Neural cell (in vitro differentiated cells): ENCODE data around the gene FSCB. TPM values are rescaled to one million over a fixed set of nuclear protein-coding genes. Genes with fewer than 3 reads are reported as not detected.

Experiments used
- H2AFZ ChIP-seq: fragments of 200-600, 300-800 bp; sonication (generic), shearing (Covaris generic); 2 replicates; pipeline ENCODE4 v1.6.0; 2014; ENCODE audit warnings: low read depth, mild to moderate bottlenecking, antibody characterized with exemption, low read length, moderate library complexity
- H3F3A ChIP-seq: fragments of 200-600 bp; shearing (Covaris generic); 2 replicates; pipeline ENCODE4 v1.6.1; 2016; ENCODE audit warnings: mild to moderate bottlenecking, moderate library complexity, mixed read lengths, antibody characterized with exemption, low read length; ENCODE audit not compliant: insufficient read depth, poor library complexity, severe bottlenecking
- H3K27ac ChIP-seq: fragments of 200-600, 300-800 bp; sonication (generic), shearing (Covaris generic); 2 replicates; pipeline ENCODE4 v1.5.1; 2014; ENCODE audit warnings: mild to moderate bottlenecking, low read length, moderate library complexity
- H3K27me3 ChIP-seq: fragments of 300-800, 200-600 bp; sonication (generic), shearing (Covaris generic); 2 replicates; pipeline ENCODE4 v1.6.0; 2014; ENCODE audit warnings: mild to moderate bottlenecking, low read depth, low read length, moderate library complexity; ENCODE audit not compliant: insufficient read depth
- H3K36me3 ChIP-seq: fragments of 300-800, 200-600 bp; sonication (generic), shearing (Covaris generic); 2 replicates; pipeline ENCODE4 v1.5.1; 2014; ENCODE audit warnings: mild to moderate bottlenecking, antibody characterized with exemption, low read length, moderate library complexity; ENCODE audit not compliant: insufficient read depth
- H3K4me2 ChIP-seq: fragments of 300-800, 200-600 bp; sonication (generic), shearing (Covaris generic); 2 replicates; pipeline ENCODE4 v1.6.0; 2014; ENCODE audit warnings: mild to moderate bottlenecking, low read length
- H3K4me3 ChIP-seq: fragments of 300-800, 200-600 bp; sonication (generic), shearing (Covaris generic); 2 replicates; pipeline ENCODE4 v1.5.1; 2014; ENCODE audit warnings: mild to moderate bottlenecking, low read length, moderate library complexity
- H3K79me2 ChIP-seq: fragments of 200-600 bp; shearing (Covaris generic); replicated peaks from 2 replicates; pipeline ENCODE4 v1.6.0; 2014; ENCODE audit warnings: mild to moderate bottlenecking, low read length, moderate library complexity; ENCODE audit not compliant: insufficient read depth
- H3K9ac ChIP-seq: fragments of 300-800, 200-600 bp; sonication (generic), shearing (Covaris generic); 2 replicates; pipeline ENCODE4 v1.6.1; 2016; ENCODE audit warnings: mild to moderate bottlenecking, low read length, mixed read lengths
- H3K9me2 ChIP-seq: fragments of 200-600 bp; shearing (Covaris generic); 2 replicates; pipeline ENCODE4 v1.6.1; 2016; ENCODE audit warnings: mild to moderate bottlenecking, low read length, mixed read lengths; ENCODE audit not compliant: insufficient read depth
- H3K9me3 ChIP-seq: fragments of 200-600, 300-800 bp; sonication (generic), shearing (Covaris generic); 2 replicates; pipeline ENCODE4 v1.6.1; 2016; ENCODE audit warnings: mild to moderate bottlenecking, mixed run types, low read length, moderate library complexity, mixed read lengths
- H4K20me1 ChIP-seq: fragments of 200-600 bp; shearing (Covaris generic); 2 replicates; pipeline ENCODE4 v1.6.1; 2016; ENCODE audit warnings: mild to moderate bottlenecking, mixed run types; ENCODE audit not compliant: insufficient read depth
- EP300 ChIP-seq: fragments of 450-650 bp; conservative IDR thresholded peaks from 2 replicates; pipeline ENCODE4 v1.6.1; 2014; ENCODE audit warnings: antibody characterized with exemption, mild to moderate bottlenecking, moderate library complexity; ENCODE audit not compliant: poor library complexity, severe bottlenecking
- EZH2 ChIP-seq: fragments of 200-600, 300-800 bp; shearing (Covaris generic), sonication (generic); IDR thresholded peaks from 2 replicates; pipeline ENCODE4 v1.6.1; 2014; ENCODE audit warnings: antibody characterized with exemption, low read length, borderline replicate concordance, mild to moderate bottlenecking; ENCODE audit not compliant: insufficient read depth, poor library complexity, severe bottlenecking
- MXI1 ChIP-seq: fragments of 450-650 bp; conservative IDR thresholded peaks from 2 replicates; pipeline ENCODE4 v1.6.1; 2014; ENCODE audit warnings: antibody characterized with exemption, mild to moderate bottlenecking; ENCODE audit not compliant: poor library complexity, severe bottlenecking
- POLR2AphosphoS5 ChIP-seq: IDR thresholded peaks from 2 replicates; pipeline ENCODE4 v1.6.1; 2012
- RAD21 ChIP-seq: fragments of 450-650 bp; conservative IDR thresholded peaks from 2 replicates; pipeline ENCODE4 v1.6.1; 2014; ENCODE audit warnings: antibody characterized with exemption, mild to moderate bottlenecking, moderate library complexity
- REST ChIP-seq: IDR thresholded peaks from 2 replicates; pipeline ENCODE4 v1.6.1; 2012; ENCODE audit warnings: borderline replicate concordance
- SMC3 ChIP-seq: fragments of 450-650 bp; conservative IDR thresholded peaks from 2 replicates; pipeline ENCODE4 v1.6.1; 2014; ENCODE audit warnings: antibody characterized with exemption, mild to moderate bottlenecking, moderate library complexity; ENCODE audit not compliant: poor library complexity
- TAF1 ChIP-seq: IDR thresholded peaks from 2 replicates; pipeline ENCODE4 v1.6.1; 2012; ENCODE audit warnings: low read depth
- polyA plus RNA-seq: library from polyadenylated mRNA; depleted of rRNA; stranded (reverse); fragments of >200 nt; gene quantifications from 2 replicates; pipeline ENCODE4 v1.2.3, GENCODE V29; 2014
- TF ChIP-seq, protein P1 (sequence below): fragments of 450-650 bp; IDR thresholded peaks from 2 replicates; pipeline ENCODE4 v1.5.1; 2014; ENCODE audit warnings: antibody characterized with exemption, mild to moderate bottlenecking, moderate library complexity; ENCODE audit not compliant: poor library complexity, severe bottlenecking

Gene FSCB
- polyA plus RNA-seq, 1 donor from 2014 or later: not detected

GRCh38 chr14:44529026-44529425, 21.9 kb upstream of the FSCB start:
- TF ChIP-seq RAD21 (no peak), REST (no peak), MXI1 (no peak), POLR2AphosphoS5 (no peak), TAF1 (no peak), EZH2 (no peak)
- TF ChIP-seq, protein P1, sequence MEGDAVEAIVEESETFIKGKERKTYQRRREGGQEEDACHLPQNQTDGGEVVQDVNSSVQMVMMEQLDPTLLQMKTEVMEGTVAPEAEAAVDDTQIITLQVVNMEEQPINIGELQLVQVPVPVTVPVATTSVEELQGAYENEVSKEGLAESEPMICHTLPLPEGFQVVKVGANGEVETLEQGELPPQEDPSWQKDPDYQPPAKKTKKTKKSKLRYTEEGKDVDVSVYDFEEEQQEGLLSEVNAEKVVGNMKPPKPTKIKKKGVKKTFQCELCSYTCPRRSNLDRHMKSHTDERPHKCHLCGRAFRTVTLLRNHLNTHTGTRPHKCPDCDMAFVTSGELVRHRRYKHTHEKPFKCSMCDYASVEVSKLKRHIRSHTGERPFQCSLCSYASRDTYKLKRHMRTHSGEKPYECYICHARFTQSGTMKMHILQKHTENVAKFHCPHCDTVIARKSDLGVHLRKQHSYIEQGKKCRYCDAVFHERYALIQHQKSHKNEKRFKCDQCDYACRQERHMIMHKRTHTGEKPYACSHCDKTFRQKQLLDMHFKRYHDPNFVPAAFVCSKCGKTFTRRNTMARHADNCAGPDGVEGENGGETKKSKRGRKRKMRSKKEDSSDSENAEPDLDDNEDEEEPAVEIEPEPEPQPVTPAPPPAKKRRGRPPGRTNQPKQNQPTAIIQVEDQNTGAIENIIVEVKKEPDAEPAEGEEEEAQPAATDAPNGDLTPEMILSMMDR: no peak
- no peak overlapping the region for H3K27ac ChIP-seq
- H3K4me3 ChIP-seq: no peak overlapping the region
- H3K27me3 ChIP-seq: no peaks in the 10 kb centered on the region
- H3K9ac ChIP-seq: no peak overlapping the region
- H3K9me3 ChIP-seq: no peaks in the 10 kb centered on the region
- no peak overlapping the region for H3K4me2 ChIP-seq
- no peak overlapping the region for H2AFZ ChIP-seq
- no peaks in the 10 kb centered on the region for H4K20me1 ChIP-seq
- H3K36me3 ChIP-seq: no peaks in the 10 kb centered on the region
- no peaks in the 10 kb centered on the region for H3K79me2 ChIP-seq
- H3K9me2 ChIP-seq: no peaks in the 10 kb centered on the region
- H3F3A ChIP-seq: no peaks in the 10 kb centered on the region

DNA sequence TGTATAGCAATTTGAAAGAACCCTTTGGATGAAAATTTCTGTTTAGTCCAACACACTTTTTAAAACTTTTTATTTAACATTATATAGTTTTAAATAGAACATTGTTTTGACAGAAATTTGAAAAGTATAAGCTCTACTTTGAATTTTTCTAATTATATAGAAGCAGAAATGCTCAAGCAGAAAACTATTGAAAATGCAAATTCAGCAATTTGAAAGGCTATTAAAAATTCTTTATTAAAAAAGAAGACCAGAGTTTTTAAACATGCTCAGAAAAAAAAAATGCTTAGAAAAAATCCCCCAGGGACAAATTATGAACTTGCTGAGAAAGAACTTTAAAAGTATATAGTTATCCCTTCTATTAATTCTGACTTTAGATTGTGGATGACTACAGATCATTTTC, 21.1 kb upstream of the FSCB start:
- no peaks in the 10 kb centered on the region for H3K9me2 ChIP-seq
- no peaks in the 10 kb centered on the region for H3F3A ChIP-seq
- H3K79me2 ChIP-seq: no peaks in the 10 kb centered on the region
- H3K27me3 ChIP-seq: no peaks in the 10 kb centered on the region
- no peaks in the 10 kb centered on the region for H3K9me3 ChIP-seq
- no peak overlapping the region for H2AFZ ChIP-seq
- no peak overlapping the region for H3K4me2 ChIP-seq
- no peak overlapping the region for H3K27ac ChIP-seq
- no peaks in the 10 kb centered on the region for H4K20me1 ChIP-seq
- no peak overlapping the region for H3K9ac ChIP-seq
- H3K4me3 ChIP-seq: no peak overlapping the region
- TF ChIP-seq EP300 (no peak), TAF1 (no peak), MXI1 (no peak), SMC3 (no peak), POLR2AphosphoS5 (no peak), EZH2 (no peak), RAD21 (no peak), REST (no peak)
- TF ChIP-seq, protein P1: no peak
- H3K36me3 ChIP-seq: no peaks in the 10 kb centered on the region
